GM18502 (cell line): ENCODE data around the gene GRB10.

Source experiments
- ATAC-seq: cut with Tn5 transposase; IDR thresholded peaks from one replicate; pipeline ENCODE4 v1.9.1; 2021; ENCODE audit warnings: mild to moderate bottlenecking; ENCODE audit not compliant: unreplicated experiment, poor library complexity

Gene GRB10

DNA sequence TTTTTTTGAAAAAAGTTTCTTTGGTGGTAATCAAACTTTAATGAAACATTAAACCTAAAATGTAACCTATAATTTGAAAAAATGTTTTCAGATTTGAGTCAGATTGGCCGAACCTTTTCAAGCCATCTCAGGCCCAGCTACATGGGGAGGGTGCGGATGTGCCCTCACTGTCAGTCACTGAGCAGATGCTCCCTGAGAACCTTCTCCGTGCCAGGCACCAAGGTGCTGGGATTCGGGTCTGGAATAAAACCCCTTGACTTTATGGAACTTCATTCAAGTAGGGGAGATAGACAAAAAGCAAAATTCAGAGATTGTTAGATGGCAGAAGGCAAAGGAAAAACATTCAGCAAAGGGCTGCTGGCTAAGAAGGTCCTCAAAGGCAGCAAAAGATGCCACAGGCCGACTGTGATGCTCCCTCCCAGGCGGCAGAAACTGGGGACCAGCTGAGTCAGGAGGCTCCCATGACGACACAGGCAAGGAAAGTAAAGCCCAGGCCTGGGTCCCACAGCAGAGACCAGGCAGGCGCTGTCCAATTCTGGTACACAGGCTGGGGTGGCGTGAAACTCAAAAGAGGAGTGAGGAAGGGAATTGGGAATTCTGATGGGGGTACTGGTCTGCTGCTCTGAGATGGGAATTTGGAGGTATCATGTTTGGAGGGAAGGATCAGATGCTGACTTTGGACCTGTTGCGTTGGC lies 135.3 kb downstream of the GRB10 start:
- ATAC-seq, result no peak

DNA sequence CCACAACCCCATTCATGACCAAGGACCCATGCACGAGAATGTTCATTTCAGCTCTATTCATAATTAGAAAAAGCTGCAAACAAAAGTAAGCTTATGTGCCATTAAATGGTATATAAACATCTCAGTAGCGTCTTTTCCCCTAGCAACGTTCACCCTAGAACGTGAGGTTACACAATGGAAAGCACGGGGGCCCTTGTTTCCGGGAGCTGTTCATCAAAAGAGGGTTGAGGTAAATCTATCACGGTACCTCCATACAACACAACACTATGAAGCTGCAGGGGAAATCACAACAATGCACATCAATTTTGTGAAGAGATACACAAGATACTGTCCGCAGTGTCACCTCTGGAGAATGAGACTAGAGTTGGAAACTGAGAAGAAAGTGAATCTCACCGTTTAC lies 136.6 kb downstream of the GRB10 start:
- no peak for ATAC-seq

DNA sequence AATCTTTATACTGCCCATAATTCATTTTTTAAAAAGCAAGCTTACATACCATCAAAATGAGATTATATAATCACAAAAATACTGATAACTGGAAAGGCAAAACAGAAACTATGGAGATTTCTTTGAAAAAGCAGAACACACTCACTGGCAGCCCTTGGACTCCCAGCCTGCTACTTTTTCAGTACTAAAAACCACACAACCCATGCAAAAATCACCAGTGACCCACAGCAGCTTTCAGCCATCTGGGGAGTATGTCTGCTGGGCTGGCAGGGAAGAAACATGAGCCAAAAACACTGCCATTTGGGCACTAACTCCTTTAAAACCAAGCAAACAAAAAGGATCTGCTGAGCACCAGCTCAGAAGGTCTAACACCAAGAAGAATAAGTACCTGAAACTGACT lies 137.5 kb downstream of the GRB10 start:
- no peak for ATAC-seq

DNA sequence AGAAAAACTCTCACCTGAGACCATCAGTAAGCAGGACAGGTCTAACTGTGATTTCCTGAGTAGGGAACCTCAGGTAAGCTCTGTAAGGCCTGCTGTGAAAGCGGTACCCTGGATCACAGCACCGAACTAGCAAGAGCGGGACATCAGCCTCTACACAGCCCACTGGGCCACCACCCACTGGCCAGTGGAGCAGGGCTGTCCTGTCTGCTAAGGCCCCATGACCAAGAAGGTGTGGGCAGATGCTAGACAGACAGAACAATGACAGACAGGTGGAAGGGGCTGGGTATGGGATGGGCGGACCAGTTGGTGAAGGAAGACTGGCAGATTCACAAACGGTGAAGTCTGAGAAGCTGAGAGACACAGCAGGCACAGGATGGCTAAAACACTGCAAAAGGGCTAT lies 138.1 kb downstream of the GRB10 start:
- ATAC-seq, result no peak

DNA sequence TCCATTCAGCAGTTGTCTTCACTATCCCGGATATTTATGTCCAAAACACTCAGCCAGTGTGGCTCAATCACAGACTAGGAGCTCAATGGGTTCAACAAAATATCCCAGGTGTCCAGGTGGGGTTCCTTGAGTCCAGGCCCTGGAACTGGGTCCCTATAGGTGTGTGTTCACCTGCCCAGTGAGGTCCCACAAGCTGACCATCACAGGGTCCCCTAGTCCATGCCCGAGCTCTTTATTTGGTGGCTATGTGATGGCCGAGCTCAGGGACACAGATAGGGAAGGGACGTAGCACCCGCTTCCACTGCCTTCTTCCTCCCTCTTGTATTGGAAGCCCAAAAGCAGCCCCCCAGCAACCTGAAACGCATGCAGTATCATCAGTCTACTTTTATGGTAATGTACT lies 138.6 kb downstream of the GRB10 start:
- ATAC-seq, result no peak

DNA sequence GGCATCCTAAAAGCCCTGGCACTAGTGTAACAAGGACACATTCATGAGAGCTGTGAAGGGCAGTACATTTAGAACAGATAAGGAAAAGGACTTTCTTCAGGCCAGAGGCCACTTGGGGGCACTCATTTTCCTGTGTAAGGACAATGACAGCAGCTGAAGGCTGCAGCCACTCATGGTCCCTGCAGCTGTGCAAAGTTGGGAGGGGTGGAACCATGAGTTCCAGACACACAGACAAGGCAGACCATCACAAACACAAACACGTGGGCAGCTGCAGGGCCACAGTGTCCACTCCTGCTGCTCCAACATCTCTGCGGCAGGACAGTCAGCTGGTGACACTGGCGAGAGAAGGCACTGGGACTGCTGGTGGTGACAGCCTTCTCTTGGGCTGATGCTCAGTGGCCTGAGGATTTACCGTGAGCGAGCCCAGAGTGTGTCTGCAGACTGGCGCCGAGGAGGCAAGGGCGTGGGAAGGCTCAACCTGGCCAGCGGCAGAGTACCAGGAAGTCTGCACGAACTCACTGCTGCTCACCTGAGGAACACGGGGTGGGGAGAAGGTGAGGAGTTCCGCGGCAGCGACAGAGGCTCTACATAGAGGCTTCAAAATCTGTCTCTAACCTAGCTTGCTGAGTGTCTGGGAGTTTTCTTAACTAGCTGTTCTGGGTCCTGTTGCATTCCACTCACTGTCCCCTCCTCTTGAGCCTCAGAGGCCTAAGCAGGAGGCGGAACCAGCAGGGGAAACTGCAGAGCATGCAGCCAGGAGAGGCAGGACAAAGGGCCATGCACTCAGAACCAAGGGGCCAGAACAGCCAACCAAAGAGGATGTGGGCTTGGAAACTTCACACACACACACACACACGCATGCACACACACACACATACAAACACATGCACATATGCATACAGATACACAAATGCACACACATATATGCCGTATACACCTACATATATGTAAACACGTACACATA lies 141.0 kb downstream of the GRB10 start:
- ATAC-seq, result no peak

DNA sequence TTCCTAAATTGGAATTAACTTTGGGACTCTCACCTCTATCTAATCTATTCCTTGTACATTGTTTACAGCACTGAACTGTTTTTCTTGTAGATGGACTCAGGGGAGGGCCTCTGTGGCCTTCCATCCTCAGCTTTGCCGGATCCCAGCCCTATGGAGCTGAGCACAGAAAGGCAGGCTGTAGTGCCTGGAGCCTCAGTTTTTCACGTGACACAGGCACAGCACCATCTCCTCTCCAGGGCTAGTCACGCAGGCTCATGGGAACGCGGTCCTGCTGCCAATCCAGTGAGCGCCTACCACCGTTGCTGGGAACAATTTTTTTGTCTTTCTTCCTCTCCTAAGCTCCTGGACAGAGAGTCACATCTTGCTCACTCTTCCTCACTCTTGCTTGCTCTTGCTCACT lies 141.9 kb downstream of the GRB10 start:
- no peak for ATAC-seq

DNA sequence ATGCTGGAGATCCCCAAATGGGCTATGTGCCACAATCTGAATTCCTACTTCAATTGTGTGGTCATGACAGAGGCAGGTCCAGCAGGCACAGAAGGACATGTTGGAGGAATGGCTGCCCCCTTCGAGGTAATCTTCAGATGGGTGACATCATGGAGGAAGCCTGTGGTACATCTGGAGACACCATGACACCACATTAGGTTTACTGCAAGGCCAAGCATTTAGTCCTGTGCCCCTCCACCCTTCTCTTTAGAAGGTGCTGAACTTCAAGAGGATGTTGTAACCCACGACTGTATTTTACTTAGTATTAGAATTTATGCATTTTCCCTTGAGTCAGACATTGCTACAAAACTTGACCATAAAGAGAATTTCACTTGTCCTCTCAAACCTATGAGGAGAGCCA lies 142.4 kb downstream of the GRB10 start:
- ATAC-seq, result no peak

DNA sequence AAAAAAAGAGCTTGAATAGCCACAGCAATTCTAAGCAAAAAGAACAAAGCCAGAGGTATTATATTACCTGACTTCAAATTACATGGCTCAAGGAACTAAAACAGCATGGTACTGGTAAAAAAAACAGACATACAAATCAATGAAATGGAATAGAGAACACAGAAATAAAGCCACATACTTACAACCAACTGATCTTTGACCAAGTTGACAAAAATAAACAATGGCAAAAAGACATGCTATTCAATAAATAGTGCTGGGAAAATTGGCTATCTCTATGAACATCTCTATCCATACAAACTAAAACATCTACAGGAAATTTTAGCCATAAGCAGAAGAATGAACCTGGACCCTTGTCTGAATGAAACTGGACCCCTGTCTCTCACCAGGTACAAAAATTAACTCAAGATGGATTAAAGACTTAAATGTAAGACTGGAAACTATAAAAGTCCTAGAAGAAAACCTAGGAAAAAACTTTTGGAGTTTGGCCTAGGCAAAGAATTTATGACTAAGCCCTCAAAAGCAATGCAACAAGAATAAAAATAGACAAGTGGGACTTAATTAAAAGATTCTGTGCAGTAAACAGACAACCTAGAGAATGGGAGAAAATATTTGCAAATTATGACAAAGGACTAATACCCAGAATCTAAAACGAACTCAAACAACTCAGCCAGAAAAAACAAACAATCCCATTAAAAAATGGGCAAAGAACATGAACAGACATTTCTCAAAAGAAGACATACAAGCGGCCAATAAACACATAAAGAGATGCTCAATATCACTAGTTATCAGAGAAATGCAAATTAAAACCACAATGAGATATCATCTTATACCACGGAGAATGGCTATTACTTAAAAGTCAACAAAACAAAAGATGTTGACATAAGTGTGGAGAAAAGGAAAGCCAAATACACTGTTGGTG lies 144.7 kb downstream of the GRB10 start:
- no peak for ATAC-seq

DNA sequence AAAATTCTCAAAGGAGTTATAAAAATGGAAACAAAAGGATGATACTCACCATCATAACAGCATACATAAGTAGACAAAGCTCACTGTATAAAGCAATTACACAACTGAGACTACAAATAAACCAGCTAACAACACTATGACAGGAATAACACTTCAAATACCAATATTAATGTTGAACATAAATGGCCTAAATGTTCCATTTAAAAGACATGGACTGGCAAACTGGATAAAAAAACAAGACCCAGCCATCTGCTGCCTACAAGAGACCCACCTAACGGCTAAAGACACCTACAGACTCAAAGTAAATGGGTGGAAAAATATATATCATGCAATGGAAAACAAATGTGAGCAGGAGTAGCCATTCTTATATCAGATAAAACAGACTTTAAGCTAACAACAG lies 148.3 kb downstream of the GRB10 start:
- no peak for ATAC-seq

DNA sequence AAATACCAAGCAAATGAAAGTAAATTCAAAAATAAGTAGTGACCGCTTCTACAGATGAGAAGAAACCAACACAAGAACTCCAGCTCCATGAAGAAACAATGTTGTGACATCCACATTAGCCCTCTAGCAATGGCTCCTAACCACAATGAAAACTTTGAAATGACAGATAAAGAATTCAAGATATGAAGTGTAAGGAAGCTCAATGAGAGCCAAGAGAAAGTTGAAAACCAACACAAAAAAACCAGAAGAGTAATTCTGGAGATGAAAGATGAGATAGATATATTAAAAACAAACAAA lies 149.3 kb downstream of the GRB10 start:
- ATAC-seq, result no peak

DNA sequence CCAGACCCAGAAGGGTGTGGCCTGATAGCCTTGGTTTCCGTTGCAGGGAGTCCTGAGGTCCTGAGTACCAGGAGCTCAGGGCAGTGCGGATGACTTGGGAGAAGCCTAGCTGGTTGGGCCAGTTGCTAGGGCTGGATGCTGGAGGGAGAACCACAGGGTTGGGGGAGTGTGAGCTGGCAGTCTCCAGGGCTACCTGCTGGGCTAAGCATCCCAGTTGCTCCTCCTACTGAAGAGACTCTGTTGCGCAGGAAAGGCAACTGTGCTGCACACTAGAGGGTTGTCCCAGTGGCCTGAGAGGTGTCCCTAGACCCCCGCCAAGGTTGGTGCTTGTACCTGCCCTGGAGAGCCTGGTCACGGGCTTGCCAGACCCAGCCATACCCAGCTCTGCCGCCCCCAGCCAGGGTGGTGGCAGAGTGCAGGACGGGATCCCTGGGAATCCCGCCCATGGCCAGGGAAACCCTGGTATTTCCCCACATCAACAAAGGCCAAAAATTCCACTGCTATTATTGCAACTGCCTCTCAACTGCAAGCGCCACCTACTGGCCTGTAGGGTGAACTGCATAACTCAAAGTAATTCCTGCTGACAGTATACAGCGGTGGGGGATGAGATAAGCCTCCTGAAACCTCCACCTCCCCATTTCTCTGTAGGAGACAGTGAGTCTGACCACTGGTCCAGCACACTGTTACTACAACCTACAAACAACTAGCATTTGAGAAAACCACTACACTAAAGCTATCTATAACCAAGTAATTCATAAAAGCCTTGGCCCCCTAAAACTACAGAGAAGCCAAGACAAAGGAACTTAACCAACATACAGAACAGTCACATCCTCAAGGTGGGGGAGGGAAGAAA lies 149.9 kb downstream of the GRB10 start:
- peak; percentile 89 for ATAC-seq

DNA sequence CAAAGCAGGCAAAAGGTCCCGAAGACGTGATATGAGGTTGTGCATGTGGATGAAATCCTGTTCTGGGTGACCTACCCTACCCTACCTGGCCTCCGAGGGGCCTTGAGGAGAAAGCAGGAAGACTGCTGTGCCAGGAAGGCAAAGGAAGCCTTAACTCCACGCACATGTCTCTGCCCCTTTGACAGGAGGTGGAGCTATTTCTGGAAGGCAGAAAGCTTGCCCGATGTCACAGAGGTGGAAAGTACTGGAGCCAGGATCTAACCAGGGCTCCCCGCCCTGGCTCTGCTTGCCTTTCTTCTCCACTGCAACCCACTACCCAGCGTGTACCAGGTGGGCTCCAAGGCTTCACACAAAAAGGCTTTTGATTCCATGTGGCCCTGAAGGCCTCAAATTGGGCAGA lies 151.1 kb downstream of the GRB10 start:
- ATAC-seq, result no peak

DNA sequence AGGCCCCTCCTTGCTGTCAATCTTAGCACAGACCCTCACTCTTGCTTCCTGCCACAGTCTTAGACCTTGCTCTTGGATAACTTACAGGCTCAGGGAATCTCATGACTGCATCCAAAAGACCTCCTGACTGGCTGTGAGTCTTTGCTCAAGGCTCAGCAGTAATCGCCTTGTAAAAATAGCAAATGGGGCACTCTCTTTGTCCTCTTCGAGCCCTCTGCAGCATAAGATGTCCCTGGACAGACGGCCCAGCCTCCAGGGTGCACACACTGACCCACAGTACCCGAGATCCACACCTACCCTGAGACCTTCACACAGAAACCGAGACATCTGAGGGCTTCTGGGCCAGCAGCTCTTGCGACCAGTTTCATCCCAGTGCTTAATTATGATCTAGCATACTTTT lies 151.6 kb downstream of the GRB10 start:
- no peak for ATAC-seq

DNA sequence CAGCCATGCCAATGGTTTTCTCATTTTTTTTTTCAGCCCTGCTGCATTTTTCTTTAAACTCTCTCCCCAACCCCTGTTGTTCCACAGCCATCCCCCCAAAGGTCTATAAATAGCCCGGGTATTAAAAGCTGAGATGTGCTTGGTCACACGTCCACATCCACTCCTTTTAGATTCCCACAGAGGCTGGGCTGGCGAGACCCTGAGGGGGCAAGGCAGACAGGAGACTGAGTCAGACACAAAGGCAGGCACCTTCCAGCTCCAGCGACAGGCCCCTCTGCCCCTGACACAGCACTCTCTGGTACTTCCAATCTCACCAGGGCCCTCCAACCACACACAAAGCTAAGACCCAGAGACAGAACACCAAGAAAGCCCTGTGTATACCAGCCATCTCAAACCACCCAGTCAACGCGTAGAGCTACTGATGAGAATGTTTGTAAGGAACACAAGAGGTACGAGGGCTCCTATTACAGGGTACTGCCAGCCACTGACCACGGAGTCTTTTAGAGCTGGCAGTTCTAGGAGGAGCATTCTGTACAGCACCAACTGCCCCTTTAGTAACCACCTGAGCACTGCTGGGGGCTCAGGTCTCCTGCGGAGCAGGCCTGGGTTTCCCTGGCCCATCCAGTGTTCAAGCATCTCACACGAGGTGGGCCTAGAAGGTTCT lies 153.3 kb downstream of the GRB10 start:
- no peak for ATAC-seq

DNA sequence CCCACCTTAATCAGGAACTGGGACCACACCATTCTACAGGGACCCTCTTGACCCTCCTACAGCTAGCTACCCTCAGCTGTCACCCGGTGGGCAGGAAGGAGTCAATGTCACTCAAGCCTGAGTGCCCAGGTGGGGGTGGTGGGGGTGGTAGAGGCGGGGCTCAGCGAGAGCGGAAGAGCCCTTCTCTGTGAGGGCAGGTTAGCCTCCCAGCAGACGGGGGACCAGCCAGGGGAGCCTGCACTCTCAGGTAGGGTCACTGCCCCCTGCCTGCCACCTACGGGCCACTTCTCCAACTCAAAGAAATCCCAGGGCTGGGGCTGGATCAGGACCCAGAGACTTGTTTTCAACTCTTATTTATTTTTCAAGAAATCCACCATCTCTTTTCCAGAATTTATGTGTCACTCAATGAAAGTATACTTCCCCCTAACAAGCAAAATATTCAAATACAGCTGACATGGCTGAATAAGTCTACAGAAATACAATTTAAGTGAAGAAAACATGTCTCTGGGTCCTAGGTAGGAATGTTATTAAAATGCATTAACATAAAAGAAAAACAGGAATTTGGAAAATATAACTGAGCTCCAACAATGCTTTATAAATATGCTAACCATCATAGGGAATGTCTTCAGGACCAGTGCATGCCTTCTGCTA lies 154.1 kb downstream of the GRB10 start:
- no peak for ATAC-seq

DNA sequence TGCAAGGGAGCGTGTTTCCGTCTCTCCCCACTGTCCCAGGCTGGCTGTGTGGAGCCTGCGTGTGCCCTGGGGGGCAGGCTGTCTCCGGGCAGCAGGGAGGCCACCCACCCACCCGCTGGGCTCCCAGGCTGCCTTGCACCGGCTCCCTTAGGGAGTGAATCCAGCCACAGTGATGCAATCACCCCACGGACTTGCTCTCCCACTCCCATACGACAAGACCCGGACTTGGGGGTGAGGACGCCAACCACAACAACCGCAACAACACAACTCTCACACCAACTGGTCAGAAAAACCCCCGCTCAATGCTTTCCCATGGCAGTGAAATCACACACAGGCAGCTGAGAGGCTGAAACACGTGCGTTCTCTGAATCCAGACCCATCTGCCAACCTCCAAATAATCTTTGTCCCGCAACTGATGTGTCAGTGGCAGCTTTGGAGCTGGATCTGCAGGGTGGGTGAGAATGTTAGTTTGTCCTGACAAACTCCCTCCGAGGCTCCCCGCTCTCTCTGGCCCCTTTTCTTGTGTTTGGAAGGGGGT lies 154.8 kb downstream of the GRB10 start:
- no peak for ATAC-seq

DNA sequence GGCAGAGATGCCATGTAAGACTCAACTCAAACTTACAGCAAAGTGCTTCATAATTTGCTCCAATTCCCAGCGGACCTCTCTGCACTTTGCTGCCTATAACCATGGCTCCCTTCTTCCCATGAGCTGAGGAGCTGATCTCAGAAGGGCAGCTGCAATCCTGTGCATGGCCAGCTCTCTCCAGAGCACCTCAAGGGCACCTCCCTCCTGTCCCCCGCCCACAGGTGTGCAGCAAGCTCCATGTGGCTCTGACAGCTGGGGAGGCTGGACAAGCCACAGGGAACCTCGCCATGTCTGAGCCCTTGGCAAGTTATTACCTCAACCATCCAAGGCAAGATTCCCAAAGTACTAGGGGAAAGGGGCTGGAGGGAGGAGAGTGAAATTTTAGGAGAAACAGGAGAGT lies 156.4 kb downstream of the GRB10 start:
- no peak for ATAC-seq

DNA sequence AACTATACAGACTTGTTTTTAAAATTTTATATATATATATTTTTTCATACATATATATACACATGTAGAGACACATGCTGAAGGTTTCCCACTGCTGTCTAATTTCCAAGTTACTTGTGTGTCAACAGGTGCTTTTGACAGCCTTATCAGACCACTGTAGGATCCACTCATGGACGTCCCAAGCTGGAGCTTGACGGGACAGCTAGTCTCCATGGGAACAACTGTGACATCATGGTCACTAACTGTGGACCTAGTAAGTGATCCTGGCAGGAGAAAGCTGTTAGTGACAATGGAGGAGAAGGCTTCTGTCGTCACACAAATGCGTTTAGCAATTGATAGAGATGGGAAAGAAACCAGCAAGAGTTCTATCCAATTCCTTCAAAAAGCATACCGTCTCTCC lies 157.3 kb downstream of the GRB10 start:
- ATAC-seq, result no peak
